Measurements from ENCODE around the gene CUBN.

The CUBN gene

DNA sequence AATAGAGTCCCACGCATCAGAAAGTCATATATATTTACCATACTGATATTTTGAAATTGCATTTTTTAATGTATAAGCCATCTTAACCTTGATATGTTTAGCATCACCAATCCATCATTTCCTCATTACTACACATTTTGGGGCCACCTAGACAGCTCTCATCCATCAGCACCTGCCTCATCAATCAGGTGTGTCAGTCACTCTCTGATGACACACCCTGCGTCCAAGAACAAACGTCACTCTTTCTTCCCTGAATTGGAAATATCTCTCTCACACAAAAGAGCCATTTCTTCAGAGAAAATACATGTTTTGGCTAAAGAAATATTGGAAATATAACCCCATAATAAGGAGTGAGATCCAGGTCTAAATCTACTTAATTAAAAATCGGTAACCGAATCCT, 273.5 kb downstream of the CUBN start:
- ChIA-PET POLR2A (no interaction called here), CTCF (interaction anchor here (1.1 to 1.4 kb wide), 5 partner anchors 12 to 401 kb away, joined by 3 to 5 read pairs (median 3); no protein-coding TSS in a partner anchor)
- Histone ChIP-seq H3K4me3 (ENCODE audit: control insufficient read depth in 1 of 7, extremely low read depth in 1 of 7, insufficient read depth in 4 of 7, low read depth in 2 of 7, low read length in 6 of 7) (no peak overlapping the region), H3K9me3 (ENCODE audit: control extremely low read depth in 1 of 5, control insufficient read depth in 4 of 5, insufficient read depth in 2 of 5, low read depth in 1 of 5, low read length in 4 of 5) (peaks cover 0 to 4% (median 0%) of the 10 kb centered on the region in 5 experiments), H3K36me3 (ENCODE audit: control insufficient read depth in 4 of 4, insufficient read depth in 4 of 4, low read length in 3 of 4) (no peaks in the 10 kb centered on the region), H3K27me3 (replicated peaks in 2 of 5; ENCODE audit: control insufficient read depth in 4 of 5, insufficient read depth in 5 of 5, low read length in 4 of 5) (no peaks in the 10 kb centered on the region), H3K27ac (ENCODE audit: insufficient read depth in 1 of 2, low read depth in 1 of 2, low read length in 2 of 2, poor library complexity in 1 of 2, severe bottlenecking in 2 of 2) (no peak overlapping the region), H3K4me1 (ENCODE audit: control extremely low read depth in 1 of 4, control insufficient read depth in 4 of 4, insufficient read depth in 4 of 4, low read length in 3 of 4) (peaks cover 0 to 6% (median 4%) of the 10 kb centered on the region in 4 experiments)
- no peak for DNase-seq
- no CpG with 5 or more reads among the region's 5 CpGs for WGBS (ENCODE audit: insufficient coverage)

DNA sequence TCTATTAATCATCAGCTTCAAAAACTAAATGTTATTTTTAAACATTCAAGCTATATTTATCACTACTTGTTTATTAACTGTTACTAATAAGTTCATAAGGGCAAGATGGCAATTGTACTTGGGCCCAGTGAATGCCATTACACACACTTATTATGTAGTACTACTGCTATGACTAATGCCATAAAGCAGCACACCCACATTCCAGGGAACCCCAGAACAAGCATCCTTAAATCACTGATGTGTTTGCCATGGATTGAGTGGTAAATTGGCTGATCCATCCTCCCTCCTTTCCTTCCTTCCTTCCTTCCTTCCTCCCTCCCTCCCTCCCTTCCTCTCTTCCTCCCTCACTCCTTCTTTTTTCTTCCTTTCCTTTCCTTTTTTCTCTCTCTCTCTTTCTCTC, 275.0 kb downstream of the CUBN start:
- ChIA-PET CTCF (no interaction called here), POLR2A (no interaction called here)
- no peaks in the 10 kb centered on the region for H3K36me3 ChIP-seq (ENCODE audit: control insufficient read depth in 4 of 4, insufficient read depth in 4 of 4, low read length in 3 of 4)
- no peaks in the 10 kb centered on the region for H3K9me3 ChIP-seq (ENCODE audit: control extremely low read depth in 1 of 5, control insufficient read depth in 4 of 5, insufficient read depth in 2 of 5, low read depth in 1 of 5, low read length in 4 of 5)
- H3K4me3 ChIP-seq (ENCODE audit: control insufficient read depth in 1 of 7, extremely low read depth in 1 of 7, insufficient read depth in 4 of 7, low read depth in 2 of 7, low read length in 6 of 7), result no peak overlapping the region
- no peak overlapping the region for H3K27ac ChIP-seq (ENCODE audit: insufficient read depth in 1 of 2, low read depth in 1 of 2, low read length in 2 of 2, poor library complexity in 1 of 2, severe bottlenecking in 2 of 2)
- no peaks in the 10 kb centered on the region for H3K27me3 ChIP-seq (replicated peaks in 2 of 5; ENCODE audit: control insufficient read depth in 4 of 5, insufficient read depth in 5 of 5, low read length in 4 of 5)
- DNase-seq, result no peak
- H3K4me1 ChIP-seq (ENCODE audit: control extremely low read depth in 1 of 4, control insufficient read depth in 4 of 4, insufficient read depth in 4 of 4, low read length in 3 of 4), result peaks cover 0 to 6% (median 4%) of the 10 kb centered on the region in 4 experiments

DNA sequence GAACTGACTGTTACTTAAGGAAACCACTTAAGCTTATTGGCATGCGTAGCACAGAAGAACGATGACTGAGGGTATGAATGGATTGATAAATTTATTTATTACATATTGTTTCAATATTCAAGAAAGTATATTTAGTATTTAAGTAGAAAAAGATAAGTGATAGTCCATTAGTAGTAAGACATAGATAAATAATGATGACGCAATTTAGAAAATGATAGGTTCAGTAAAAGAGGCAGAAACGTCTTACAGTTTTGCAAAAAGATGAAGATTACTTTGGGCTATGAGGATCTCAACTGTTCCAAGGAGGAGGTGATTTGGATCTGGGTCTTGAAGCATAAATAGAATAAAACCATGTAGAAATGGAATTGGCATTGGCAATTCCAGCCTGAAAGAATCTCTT, 275.8 kb downstream of the CUBN start:
- Histone ChIP-seq H3K4me3 (ENCODE audit: control insufficient read depth in 1 of 7, extremely low read depth in 1 of 7, insufficient read depth in 4 of 7, low read depth in 2 of 7, low read length in 6 of 7) (no peak overlapping the region), H3K36me3 (ENCODE audit: control insufficient read depth in 4 of 4, insufficient read depth in 4 of 4, low read length in 3 of 4) (no peaks in the 10 kb centered on the region), H3K4me1 (ENCODE audit: control extremely low read depth in 1 of 4, control insufficient read depth in 4 of 4, insufficient read depth in 4 of 4, low read length in 3 of 4) (peaks cover 0 to 6% (median 4%) of the 10 kb centered on the region in 4 experiments), H3K27me3 (replicated peaks in 2 of 5; ENCODE audit: control insufficient read depth in 4 of 5, insufficient read depth in 5 of 5, low read length in 4 of 5) (no peaks in the 10 kb centered on the region), H3K27ac (ENCODE audit: insufficient read depth in 1 of 2, low read depth in 1 of 2, low read length in 2 of 2, poor library complexity in 1 of 2, severe bottlenecking in 2 of 2) (no peak overlapping the region), H3K9me3 (ENCODE audit: control extremely low read depth in 1 of 5, control insufficient read depth in 4 of 5, insufficient read depth in 2 of 5, low read depth in 1 of 5, low read length in 4 of 5) (no peaks in the 10 kb centered on the region)
- CTCF ChIA-PET, result interaction anchor here (0.5 to 2.0 kb wide), 5 partner anchors 10 to 994 kb away, joined by 3 to 9 read pairs (median 6); partner anchors contain the start of gene TRDMT1
- WGBS (ENCODE audit: insufficient coverage), result 100% methylated on average over 2 of the region's 4 CpGs
- DNase-seq, result no peak
- POLR2A ChIA-PET, result no interaction called here

DNA sequence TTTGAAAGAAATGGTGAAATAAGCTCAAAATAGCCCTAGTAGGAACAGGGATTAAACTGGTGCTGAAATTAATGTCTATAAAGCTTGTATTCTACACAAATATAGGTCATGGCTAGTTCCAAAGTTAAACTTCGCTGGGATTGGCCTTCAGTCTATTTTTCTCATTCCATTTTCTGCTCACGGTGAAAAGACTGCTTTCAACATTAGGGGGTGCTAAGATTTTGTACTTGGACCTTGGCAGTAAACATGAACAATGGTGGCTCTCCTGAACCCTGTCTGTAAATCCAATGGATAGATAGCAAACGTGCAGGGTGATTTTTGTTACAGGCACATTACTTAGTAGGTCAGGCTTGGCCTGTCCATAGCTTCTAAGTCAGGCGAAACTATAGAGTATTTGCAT, 276.4 kb downstream of the CUBN start:
- POLR2A ChIA-PET, result no interaction called here
- DNase-seq, result peak; percentile 36 to 51 (median 38)
- H3K9me3 ChIP-seq (ENCODE audit: control extremely low read depth in 1 of 5, control insufficient read depth in 4 of 5, insufficient read depth in 2 of 5, low read depth in 1 of 5, low read length in 4 of 5), result no peaks in the 10 kb centered on the region
- 42% methylated on average over 4 of the region's 4 CpGs for WGBS (ENCODE audit: insufficient coverage)
- H3K27me3 ChIP-seq (replicated peaks in 2 of 5; ENCODE audit: control insufficient read depth in 4 of 5, insufficient read depth in 5 of 5, low read length in 4 of 5), result no peaks in the 10 kb centered on the region
- no peak overlapping the region for H3K27ac ChIP-seq (ENCODE audit: insufficient read depth in 1 of 2, low read depth in 1 of 2, low read length in 2 of 2, poor library complexity in 1 of 2, severe bottlenecking in 2 of 2)
- CTCF ChIA-PET, result interaction anchor here (0.8 to 2.0 kb wide), 7 partner anchors 10 to 405 kb away, joined by 3 to 9 read pairs (median 4); partner anchors contain the start of gene TRDMT1
- H3K4me3 ChIP-seq (ENCODE audit: control insufficient read depth in 1 of 7, extremely low read depth in 1 of 7, insufficient read depth in 4 of 7, low read depth in 2 of 7, low read length in 6 of 7), result no peak overlapping the region
- peaks cover 0 to 6% (median 4%) of the 10 kb centered on the region in 4 experiments for H3K4me1 ChIP-seq (ENCODE audit: control extremely low read depth in 1 of 4, control insufficient read depth in 4 of 4, insufficient read depth in 4 of 4, low read length in 3 of 4)
- H3K36me3 ChIP-seq (ENCODE audit: control insufficient read depth in 4 of 4, insufficient read depth in 4 of 4, low read length in 3 of 4), result no peaks in the 10 kb centered on the region

DNA sequence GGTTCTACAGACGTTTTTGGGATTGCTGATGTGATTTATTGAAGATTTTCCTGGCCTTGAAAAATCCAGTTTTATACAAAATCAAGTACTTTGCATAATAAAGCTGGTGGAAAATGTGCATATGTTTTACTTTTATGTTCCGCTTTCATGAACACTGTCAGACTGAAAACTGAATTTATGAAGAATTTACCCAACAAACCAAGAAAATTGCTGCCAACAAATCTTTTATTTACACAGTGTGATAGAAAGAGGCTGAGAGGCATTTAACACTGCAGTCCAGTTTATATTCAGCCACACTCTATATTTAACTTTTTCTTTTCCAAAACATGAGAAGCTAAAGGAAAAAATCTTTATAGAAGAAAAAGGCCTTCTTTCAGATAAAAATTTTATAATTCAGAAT, 277.0 kb downstream of the CUBN start:
- ChIA-PET POLR2A (no interaction called here), CTCF (interaction anchor here (0.8 to 2.0 kb wide), 7 partner anchors 10 to 406 kb away, joined by 3 to 9 read pairs (median 4); partner anchors contain the start of gene TRDMT1)
- no peaks in the 10 kb centered on the region for H3K27me3 ChIP-seq (replicated peaks in 2 of 5; ENCODE audit: control insufficient read depth in 4 of 5, insufficient read depth in 5 of 5, low read length in 4 of 5)
- H3K9me3 ChIP-seq (ENCODE audit: control extremely low read depth in 1 of 5, control insufficient read depth in 4 of 5, insufficient read depth in 2 of 5, low read depth in 1 of 5, low read length in 4 of 5), result no peaks in the 10 kb centered on the region
- no peak overlapping the region for H3K27ac ChIP-seq (ENCODE audit: insufficient read depth in 1 of 2, low read depth in 1 of 2, low read length in 2 of 2, poor library complexity in 1 of 2, severe bottlenecking in 2 of 2)
- peaks cover 0 to 6% (median 4%) of the 10 kb centered on the region in 4 experiments for H3K4me1 ChIP-seq (ENCODE audit: control extremely low read depth in 1 of 4, control insufficient read depth in 4 of 4, insufficient read depth in 4 of 4, low read length in 3 of 4)
- no peak overlapping the region for H3K4me3 ChIP-seq (ENCODE audit: control insufficient read depth in 1 of 7, extremely low read depth in 1 of 7, insufficient read depth in 4 of 7, low read depth in 2 of 7, low read length in 6 of 7)
- 80% methylated on average over 1 of the region's 2 CpGs for WGBS (ENCODE audit: insufficient coverage)
- H3K36me3 ChIP-seq (ENCODE audit: control insufficient read depth in 4 of 4, insufficient read depth in 4 of 4, low read length in 3 of 4), result no peaks in the 10 kb centered on the region
- no peak for DNase-seq

DNA sequence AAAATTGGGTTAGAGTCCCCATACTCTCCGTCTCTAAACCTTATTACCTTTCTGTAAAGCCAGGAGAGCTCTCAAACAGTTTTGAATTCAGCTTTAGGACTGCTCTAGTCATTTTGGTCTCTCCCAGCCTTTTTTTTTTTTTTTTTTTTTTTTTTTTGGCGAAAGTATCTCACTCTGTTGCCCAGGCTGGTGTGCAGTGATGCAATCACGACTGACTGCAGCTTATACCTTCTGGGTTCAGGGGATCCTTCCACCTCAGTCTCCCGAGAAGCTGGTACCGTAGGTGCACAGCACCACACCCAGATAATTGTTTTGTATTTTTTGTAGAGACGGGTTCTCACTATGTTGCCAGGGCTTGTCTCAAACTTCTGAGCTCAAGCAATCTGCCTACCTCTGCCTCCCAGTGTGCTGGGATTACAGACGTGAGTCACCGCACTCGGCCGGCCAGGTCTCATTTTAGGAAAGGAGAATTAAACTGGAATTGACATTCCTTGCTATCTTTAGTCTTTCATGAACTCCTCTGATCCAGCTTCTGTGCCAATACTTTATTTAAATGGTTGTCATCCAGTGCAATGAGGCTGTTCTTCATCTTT, 281.0 kb downstream of the CUBN start:
- ChIA-PET CTCF (interaction anchor here (0.6 to 2.2 kb wide), 3 partner anchors 21 to 408 kb away, joined by 3 to 5 read pairs (median 3); no protein-coding TSS in a partner anchor), POLR2A (no interaction called here)
- no peak overlapping the region for H3K27ac ChIP-seq (ENCODE audit: insufficient read depth in 1 of 2, low read depth in 1 of 2, low read length in 2 of 2, poor library complexity in 1 of 2, severe bottlenecking in 2 of 2)
- no peaks in the 10 kb centered on the region for H3K4me1 ChIP-seq (ENCODE audit: control extremely low read depth in 1 of 4, control insufficient read depth in 4 of 4, insufficient read depth in 4 of 4, low read length in 3 of 4)
- no peak for DNase-seq
- no peaks in the 10 kb centered on the region for H3K27me3 ChIP-seq (replicated peaks in 2 of 5; ENCODE audit: control insufficient read depth in 4 of 5, insufficient read depth in 5 of 5, low read length in 4 of 5)
- H3K9me3 ChIP-seq (ENCODE audit: control extremely low read depth in 1 of 5, control insufficient read depth in 4 of 5, insufficient read depth in 2 of 5, low read depth in 1 of 5, low read length in 4 of 5), result no peaks in the 10 kb centered on the region
- H3K36me3 ChIP-seq (ENCODE audit: control insufficient read depth in 4 of 4, insufficient read depth in 4 of 4, low read length in 3 of 4), result no peaks in the 10 kb centered on the region
- no peak overlapping the region for H3K4me3 ChIP-seq (ENCODE audit: control insufficient read depth in 1 of 7, extremely low read depth in 1 of 7, insufficient read depth in 4 of 7, low read depth in 2 of 7, low read length in 6 of 7)
- 98% methylated on average over 8 of the region's 10 CpGs for WGBS (ENCODE audit: insufficient coverage)

DNA sequence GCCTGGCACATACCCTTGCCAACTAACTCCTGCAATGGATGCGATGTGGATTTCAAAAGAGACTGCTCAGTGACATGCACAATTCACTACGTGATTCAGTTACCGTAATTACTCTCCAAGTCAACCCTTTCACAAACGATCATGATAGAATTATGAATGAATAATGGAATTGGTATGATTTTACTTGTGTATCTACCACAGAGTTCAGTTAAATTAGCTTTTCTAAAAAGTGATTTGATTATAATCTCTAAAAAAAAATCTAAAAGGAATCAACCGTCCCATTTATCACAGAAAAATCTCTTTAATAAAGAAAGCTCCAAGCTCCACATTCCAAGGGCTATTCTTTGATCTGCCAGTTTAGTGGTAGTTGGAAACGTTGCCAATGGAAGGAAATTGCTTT, 282.0 kb downstream of the CUBN start:
- H3K27me3 ChIP-seq (replicated peaks in 2 of 5; ENCODE audit: control insufficient read depth in 4 of 5, insufficient read depth in 5 of 5, low read length in 4 of 5), result no peaks in the 10 kb centered on the region
- no peaks in the 10 kb centered on the region for H3K9me3 ChIP-seq (ENCODE audit: control extremely low read depth in 1 of 5, control insufficient read depth in 4 of 5, insufficient read depth in 2 of 5, low read depth in 1 of 5, low read length in 4 of 5)
- H3K27ac ChIP-seq (ENCODE audit: insufficient read depth in 1 of 2, low read depth in 1 of 2, low read length in 2 of 2, poor library complexity in 1 of 2, severe bottlenecking in 2 of 2), result no peak overlapping the region
- H3K4me3 ChIP-seq (ENCODE audit: control insufficient read depth in 1 of 7, extremely low read depth in 1 of 7, insufficient read depth in 4 of 7, low read depth in 2 of 7, low read length in 6 of 7), result no peak overlapping the region
- ChIA-PET POLR2A (no interaction called here), CTCF (interaction anchor here (0.9 to 2.2 kb wide), 3 partner anchors 10 to 409 kb away, joined by 3 to 5 read pairs (median 4); no protein-coding TSS in a partner anchor)
- no peaks in the 10 kb centered on the region for H3K36me3 ChIP-seq (ENCODE audit: control insufficient read depth in 4 of 4, insufficient read depth in 4 of 4, low read length in 3 of 4)
- 100% methylated on average over 2 of the region's 6 CpGs for WGBS (ENCODE audit: insufficient coverage)
- no peaks in the 10 kb centered on the region for H3K4me1 ChIP-seq (ENCODE audit: control extremely low read depth in 1 of 4, control insufficient read depth in 4 of 4, insufficient read depth in 4 of 4, low read length in 3 of 4)
- DNase-seq, result no peak

All from common myeloid progenitor, CD34-positive (primary cell).